ENCODE data around the gene RPL22.

The RPL22 gene

DNA sequence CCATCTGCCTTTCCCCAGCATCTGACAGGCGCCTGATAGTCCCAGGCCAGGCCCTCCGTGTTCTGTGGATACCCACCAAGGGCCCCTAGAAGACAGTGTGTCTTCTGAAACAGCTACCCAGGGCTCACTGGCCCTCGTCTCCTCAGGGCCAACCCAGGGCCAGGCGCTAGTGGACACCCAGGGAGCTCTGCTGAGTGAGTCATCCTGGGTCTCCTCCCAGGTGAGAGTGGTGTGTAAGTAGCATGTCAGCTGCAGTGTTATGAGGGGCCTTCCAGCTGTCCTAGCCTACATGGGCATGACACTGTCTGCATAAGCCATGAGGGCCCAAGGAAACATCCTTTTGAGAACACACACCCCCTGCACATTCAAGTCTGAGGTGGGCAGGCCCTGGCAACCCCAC, 56.0 kb downstream of the RPL22 start:
- peaks cover 53% of the 10 kb centered on the region for H3K27me3 ChIP-seq (ENCODE audit: insufficient read depth, low read length)
- no peaks in the 10 kb centered on the region for H3K9me3 ChIP-seq (ENCODE audit: low read length)
- no peak overlapping the region for H2AFZ ChIP-seq (ENCODE audit: low read depth, low read length)
- no peak overlapping the region for H3K4me3 ChIP-seq (ENCODE audit: low read length)
- H3K36me3 ChIP-seq (ENCODE audit: insufficient read depth, low read length) = no peaks in the 10 kb centered on the region
- peaks cover 8% of the 10 kb centered on the region for H3K4me1 ChIP-seq (ENCODE audit: insufficient read depth, low read length)

DNA sequence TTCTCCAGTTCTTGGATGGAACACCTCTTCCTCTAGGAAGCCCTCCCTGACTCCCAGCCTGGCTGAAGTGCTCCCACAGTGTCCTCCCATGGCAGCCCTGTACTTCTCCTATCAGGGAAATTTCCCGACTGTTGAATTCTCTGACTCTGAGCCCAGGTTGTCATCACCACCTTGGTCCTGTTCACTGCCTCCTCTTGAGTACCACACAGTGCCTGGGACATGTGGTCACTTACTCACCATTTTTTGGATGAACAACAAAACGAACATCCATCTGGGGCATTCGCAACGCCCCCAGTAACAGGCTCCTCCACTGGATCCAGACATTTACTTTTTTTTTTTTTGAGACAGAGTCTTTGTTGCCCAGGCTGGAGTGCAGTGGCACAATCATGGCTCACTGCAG, 56.7 kb downstream of the RPL22 start:
- Histone ChIP-seq H2AFZ (ENCODE audit: low read depth, low read length) (no peak overlapping the region), H3K36me3 (ENCODE audit: insufficient read depth, low read length) (no peaks in the 10 kb centered on the region), H3K9me3 (ENCODE audit: low read length) (no peaks in the 10 kb centered on the region), H3K4me1 (ENCODE audit: insufficient read depth, low read length) (peaks cover 8% of the 10 kb centered on the region), H3K4me3 (ENCODE audit: low read length) (no peak overlapping the region), H3K27me3 (ENCODE audit: insufficient read depth, low read length) (peaks cover 50% of the 10 kb centered on the region)

DNA sequence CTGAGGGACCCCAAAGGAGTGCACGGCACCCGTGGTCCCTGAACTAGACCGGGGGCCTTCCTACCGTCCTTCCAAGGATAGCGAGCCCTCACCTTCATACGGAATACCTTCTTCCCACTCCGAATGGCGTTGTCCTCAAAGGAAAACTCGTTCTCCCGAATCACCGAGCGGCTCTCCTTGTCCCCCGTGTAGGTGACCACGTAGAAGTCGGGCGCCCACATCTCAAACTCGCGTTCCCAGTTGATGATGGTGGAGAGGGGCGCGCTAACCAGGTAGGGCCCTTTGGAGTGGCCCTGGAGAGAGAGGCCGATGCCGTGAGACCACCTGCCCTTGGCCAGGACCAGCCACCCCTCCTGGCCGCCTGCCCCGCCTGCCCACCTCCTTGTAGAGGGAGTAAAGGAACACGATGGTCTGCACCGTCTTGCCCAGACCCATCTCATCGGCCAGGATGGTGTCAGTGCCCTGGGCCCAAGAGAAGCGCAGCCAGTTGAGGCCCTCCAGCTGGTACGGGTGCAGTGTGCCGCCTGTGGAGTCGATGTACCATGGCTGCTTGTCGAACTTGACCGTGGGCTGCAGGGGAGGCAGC, 57.3 kb downstream of the RPL22 start:
- peaks cover 44% of the 10 kb centered on the region for H3K27me3 ChIP-seq (ENCODE audit: insufficient read depth, low read length)
- no peaks in the 10 kb centered on the region for H3K9me3 ChIP-seq (ENCODE audit: low read length)
- peaks cover 8% of the 10 kb centered on the region for H3K4me1 ChIP-seq (ENCODE audit: insufficient read depth, low read length)
- no peak overlapping the region for H2AFZ ChIP-seq (ENCODE audit: low read depth, low read length)
- no peak overlapping the region for H3K4me3 ChIP-seq (ENCODE audit: low read length)
- H3K36me3 ChIP-seq (ENCODE audit: insufficient read depth, low read length) = no peaks in the 10 kb centered on the region

DNA sequence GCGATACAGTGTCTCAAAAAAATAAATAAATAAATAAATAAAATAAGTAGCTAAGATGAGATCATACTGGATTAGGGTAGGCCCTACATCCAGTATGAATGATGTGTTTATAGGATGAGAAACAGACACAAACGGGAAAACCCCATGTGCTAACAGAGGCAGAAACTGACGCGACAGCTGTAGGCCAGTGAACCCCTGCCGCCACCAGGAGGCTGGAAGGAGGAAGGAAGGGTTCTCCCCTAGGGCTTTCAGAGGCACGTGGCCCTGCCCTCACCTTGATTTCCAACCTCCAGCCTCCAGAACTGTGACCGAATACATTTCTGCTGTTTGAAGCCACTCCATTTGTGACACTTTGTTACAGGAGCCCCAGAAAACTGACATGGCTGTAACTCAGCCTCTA, 57.8 kb downstream of the RPL22 start:
- Histone ChIP-seq H3K36me3 (ENCODE audit: insufficient read depth, low read length) (no peaks in the 10 kb centered on the region), H3K4me1 (ENCODE audit: insufficient read depth, low read length) (peaks cover 8% of the 10 kb centered on the region), H2AFZ (ENCODE audit: low read depth, low read length) (no peak overlapping the region), H3K4me3 (ENCODE audit: low read length) (no peak overlapping the region), H3K27me3 (ENCODE audit: insufficient read depth, low read length) (peaks cover 39% of the 10 kb centered on the region), H3K9me3 (ENCODE audit: low read length) (no peaks in the 10 kb centered on the region)

DNA sequence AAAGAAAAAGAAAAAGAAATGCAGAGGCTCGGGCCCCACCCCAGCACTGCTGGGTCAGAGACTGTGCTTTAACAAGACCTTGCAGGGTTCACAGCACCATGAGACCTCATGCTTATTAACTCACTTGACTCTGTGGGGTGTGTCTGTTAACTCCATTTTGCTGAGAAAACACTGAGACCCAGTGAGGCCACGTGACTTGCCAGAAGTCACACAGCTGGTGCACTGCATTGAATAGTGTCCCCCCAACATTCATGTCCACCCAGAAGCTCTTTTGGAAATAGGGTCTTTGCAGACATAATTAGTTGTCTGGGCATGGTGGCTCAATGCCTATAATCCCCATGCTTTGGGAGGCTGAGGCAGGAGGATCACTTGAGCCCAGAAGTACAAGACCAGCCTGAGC, 59.0 kb downstream of the RPL22 start:
- peaks cover under 1% of the 10 kb centered on the region for H3K9me3 ChIP-seq (ENCODE audit: low read length)
- no peak overlapping the region for H3K4me3 ChIP-seq (ENCODE audit: low read length)
- H3K36me3 ChIP-seq (ENCODE audit: insufficient read depth, low read length) = no peaks in the 10 kb centered on the region
- no peak overlapping the region for H2AFZ ChIP-seq (ENCODE audit: low read depth, low read length)
- peaks cover 28% of the 10 kb centered on the region for H3K27me3 ChIP-seq (ENCODE audit: insufficient read depth, low read length)
- H3K4me1 ChIP-seq (ENCODE audit: insufficient read depth, low read length) = peaks cover 8% of the 10 kb centered on the region

DNA sequence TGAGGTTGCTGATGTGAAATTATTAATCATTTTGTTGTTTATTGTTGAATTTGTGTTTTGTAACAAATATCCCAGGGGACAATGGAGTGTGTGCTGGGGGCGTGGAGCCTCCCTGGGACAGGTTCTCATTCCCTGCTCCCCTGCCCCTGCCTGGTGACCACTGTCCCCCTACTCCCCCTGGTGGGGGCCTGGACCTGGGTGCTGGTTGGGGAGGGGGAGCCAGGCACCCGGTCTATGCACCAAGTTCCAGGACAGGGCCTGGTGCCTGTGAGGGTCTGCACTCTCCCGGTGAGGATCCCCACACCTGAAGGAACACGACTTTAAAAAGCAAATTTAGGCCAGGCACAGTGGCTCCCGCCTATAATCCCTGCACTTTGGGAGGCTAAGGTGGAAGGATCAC, 61.6 kb downstream of the RPL22 start:
- H3K4me1 ChIP-seq (ENCODE audit: insufficient read depth, low read length) = no peaks in the 10 kb centered on the region
- H2AFZ ChIP-seq (ENCODE audit: low read depth, low read length) = no peak overlapping the region
- no peak overlapping the region for H3K4me3 ChIP-seq (ENCODE audit: low read length)
- H3K36me3 ChIP-seq (ENCODE audit: insufficient read depth, low read length) = no peaks in the 10 kb centered on the region
- H3K27me3 ChIP-seq (ENCODE audit: insufficient read depth, low read length) = peaks cover 9% of the 10 kb centered on the region
- peaks cover 2% of the 10 kb centered on the region for H3K9me3 ChIP-seq (ENCODE audit: low read length)

DNA sequence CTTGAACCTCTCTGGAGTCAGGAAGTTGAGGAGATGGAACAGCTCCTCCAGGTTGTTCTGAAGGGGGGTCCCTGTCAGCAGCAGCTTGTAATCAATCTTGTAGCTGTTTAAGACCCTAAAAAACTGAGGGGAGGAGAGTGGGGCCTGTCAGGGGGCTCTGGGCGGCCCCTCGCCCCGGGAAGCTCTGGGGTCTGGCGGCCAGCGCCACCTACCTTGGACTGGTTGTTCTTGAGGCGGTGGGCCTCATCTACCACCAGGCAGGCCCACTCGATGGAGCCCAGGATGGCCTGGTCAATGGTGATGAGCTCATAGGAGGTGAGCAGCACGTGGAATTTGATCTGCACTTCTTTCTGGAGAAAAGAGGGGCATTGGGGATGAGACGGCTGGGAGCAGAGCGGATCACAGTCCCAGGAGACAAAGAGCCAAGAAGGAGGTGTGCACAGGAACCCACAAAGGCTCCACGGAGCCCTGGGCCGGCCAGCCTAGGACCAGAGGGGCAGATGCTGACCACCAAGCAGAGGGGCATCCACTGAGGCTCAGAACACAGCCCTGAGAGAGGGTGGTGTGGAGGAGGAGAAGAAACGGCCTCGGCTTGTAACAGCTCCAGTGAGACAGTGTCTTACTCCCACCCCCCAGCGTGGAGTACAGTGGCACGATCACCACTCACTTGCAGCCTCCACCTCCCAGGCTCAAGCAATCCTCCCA, 62.7 kb downstream of the RPL22 start:
- Histone ChIP-seq H3K36me3 (ENCODE audit: insufficient read depth, low read length) (no peaks in the 10 kb centered on the region), H3K4me1 (ENCODE audit: insufficient read depth, low read length) (no peaks in the 10 kb centered on the region), H3K27me3 (ENCODE audit: insufficient read depth, low read length) (peaks cover 9% of the 10 kb centered on the region), H3K9me3 (ENCODE audit: low read length) (peaks cover 2% of the 10 kb centered on the region), H2AFZ (ENCODE audit: low read depth, low read length) (no peak overlapping the region), H3K4me3 (ENCODE audit: low read length) (no peak overlapping the region)

Measured in neuron (in vitro differentiated cells).